ENCODE results near the gene ZNF441.
A peak's percentile ranks its signal among the peaks of the same experiment; 100 is the strongest.

ZNF441 gene

GRCh38 chr19:11735375-11735774 is 31.4 kb upstream of the ZNF441 start:
- TF ChIP-seq TAF1 (IDR thresholded peaks at IDR 0.05; ENCODE audit: borderline replicate concordance, insufficient read depth, low read length) = no peak
- no peak for TF ChIP-seq FOXP2 (optimal IDR thresholded peaks at IDR 0.05; ENCODE audit: borderline replicate concordance, extremely low read depth, extremely low read length, insufficient read depth)
- TF ChIP-seq SIN3A (IDR thresholded peaks at IDR 0.05; ENCODE audit: borderline replicate concordance, insufficient read depth, low read length) = no peak
- no peak for TF ChIP-seq REST (IDR thresholded peaks at IDR 0.05; ENCODE audit: insufficient read depth in 1 of 2, low read depth in 2 of 2, low read length in 2 of 2)
- TF ChIP-seq POLR2AphosphoS5 (IDR thresholded peaks at IDR 0.05; ENCODE audit: low read depth, low read length) = no peak

- TF ChIP-seq TAF1 (IDR thresholded peaks at IDR 0.05; ENCODE audit: borderline replicate concordance, insufficient read depth, low read length) = no peak
- no peak for TF ChIP-seq POLR2AphosphoS5 (IDR thresholded peaks at IDR 0.05; ENCODE audit: low read depth, low read length)
Observed at GRCh38 chr19:11736696-11737095, 30.1 kb upstream of the ZNF441 start.

- TF ChIP-seq POLR2AphosphoS5 (IDR thresholded peaks at IDR 0.05; ENCODE audit: low read depth, low read length) (no peak), REST (IDR thresholded peaks at IDR 0.05; ENCODE audit: insufficient read depth in 1 of 2, low read depth in 2 of 2, low read length in 2 of 2) (no peak)
Observed at GRCh38 chr19:11737964-11738745, 28.6 kb upstream of the ZNF441 start.

- TF ChIP-seq REST (IDR thresholded peaks at IDR 0.05; ENCODE audit: insufficient read depth in 1 of 2, low read depth in 2 of 2, low read length in 2 of 2) (peak in 1 of 2 experiments; percentile 54; a peak in 1 of 4 replicates), FOXP2 (optimal IDR thresholded peaks at IDR 0.05; ENCODE audit: borderline replicate concordance, extremely low read depth, extremely low read length, insufficient read depth) (no peak), SIN3A (IDR thresholded peaks at IDR 0.05; ENCODE audit: borderline replicate concordance, insufficient read depth, low read length) (no peak), POLR2AphosphoS5 (IDR thresholded peaks at IDR 0.05; ENCODE audit: low read depth, low read length) (peak; percentile 70), TAF1 (IDR thresholded peaks at IDR 0.05; ENCODE audit: borderline replicate concordance, insufficient read depth, low read length) (peak; percentile 72; the same call in 1 of the 2 replicates)
Observed at GRCh38 chr19:11738746-11739620, 27.8 kb upstream of the ZNF441 start, which contains the start of gene ZNF823. ZNF823 (minus strand) TSS chr19:11738946; CDS start chr19:11738819, 127 bp downstream.

GRCh38 chr19:11745869-11746268 is 20.9 kb upstream of the ZNF441 start:
- TF ChIP-seq FOXP2 (optimal IDR thresholded peaks at IDR 0.05; ENCODE audit: borderline replicate concordance, extremely low read depth, extremely low read length, insufficient read depth) (no peak), REST (IDR thresholded peaks at IDR 0.05; ENCODE audit: insufficient read depth in 1 of 2, low read depth in 2 of 2, low read length in 2 of 2) (no peak), TAF1 (IDR thresholded peaks at IDR 0.05; ENCODE audit: borderline replicate concordance, insufficient read depth, low read length) (no peak), SIN3A (IDR thresholded peaks at IDR 0.05; ENCODE audit: borderline replicate concordance, insufficient read depth, low read length) (no peak), POLR2AphosphoS5 (IDR thresholded peaks at IDR 0.05; ENCODE audit: low read depth, low read length) (no peak)
